Heart left ventricle (tissue), 16 donors: Measurements from ENCODE around the gene TANGO6. TPM values are rescaled to one million over a fixed set of nuclear protein-coding genes. Genes with fewer than 3 reads are reported as not detected.

Source experiments
- ATAC-seq, 4 donors: fragments of 200-7000 bp; cut with Tn5 transposase; one replicate each; pipeline ENCODE4 v1.9.1; 2020 to 2022; ENCODE audit warnings: moderate library complexity in 4 of 4, mild to moderate bottlenecking in 3 of 4, moderate number of reproducible peaks in 1 of 4
- DNase-seq, 5 donors: peaks; one replicate each; pipeline ENCODE4 v3.0.0-alpha.2; 2020
- H3K27ac ChIP-seq, 12 donors: fragments of 200-600 bp; sonication (generic) in 4 of 12; one replicate each; pipeline versions ENCODE4 v1.5.0 to v1.8.0; 2016 to 2022; ENCODE audit warnings: mild to moderate bottlenecking in 2 of 12
- H3K27me3 ChIP-seq, 9 donors: fragments of 200-600 bp; sonication (generic) in 2 of 9; one replicate each; pipeline versions ENCODE4 v1.5.1 to v1.8.0; 2016 to 2022; ENCODE audit warnings: mild to moderate bottlenecking in 3 of 9
- H3K36me3 ChIP-seq, 9 donors: fragments of 200-600 bp; sonication (generic) in 2 of 9; one replicate each; pipeline versions ENCODE4 v1.5.0 to v1.8.0; 2018 to 2022; ENCODE audit warnings: mild to moderate bottlenecking in 2 of 9
- H3K4me1 ChIP-seq, 12 donors: fragments of 200-600 bp; sonication (generic) in 4 of 12; one replicate each; pipeline versions ENCODE4 v1.5.0 to v1.8.0; 2016 to 2022; ENCODE audit warnings: mild to moderate bottlenecking in 3 of 12
- H3K4me3 ChIP-seq, 12 donors: fragments of 200-600 bp; sonication (generic) in 4 of 12; one replicate each; pipeline versions ENCODE4 v1.5.0 to v1.8.0; 2017 to 2022; ENCODE audit warnings: mild to moderate bottlenecking in 9 of 12, moderate library complexity in 4 of 12
- H3K9me3 ChIP-seq, 12 donors: fragments of 200-600 bp; sonication (generic) in 4 of 12; one replicate each; pipeline versions ENCODE4 v1.5.0 to v1.8.0; 2016 to 2022; ENCODE audit warnings: mild to moderate bottlenecking in 1 of 12
- POLR2A ChIP-seq, 2 donors: fragments of 450-650 bp; IDR thresholded peaks; one replicate each; pipeline ENCODE4 v1.6.1; 2017; ENCODE audit warnings: antibody characterized with exemption in 2 of 2, mild to moderate bottlenecking in 2 of 2, moderate library complexity in 2 of 2
- WGBS, 4 donors: extraction: QIAGEN DNeasy Blood & Tissue Kit in 2 of 4; methylation state at CpG; one replicate each; pipeline versions ENCODE4 v1.1.5 to v1.1.7; 2013 to 2018; 5-methylcytosine and 5-hydroxymethylcytosine counted together
- intact Hi-C, 10 donors: fragments of 100-400 bp; cut with DNase I; formaldehyde crosslinking; loops; one replicate each; pipeline versions ENCODE4 v1.11.1 to v1.14.2; 2022
- polyA plus RNA-seq, 2 donors: library from polyadenylated mRNA; stranded (reverse); fragments of 200-250 nt; gene quantifications; one replicate each; pipeline ENCODE4 v1.2.3, GENCODE V29; 2013
- total RNA-seq, 9 donors: library from RNA; depleted of rRNA in 2 of 9; stranded (reverse); fragments of >200 nt in 2 of 9; fragmentation: NEBNext Ultra II Directional in 3 of 9; extraction: Animal tissue kit (Norgen Biotek cat#: 25700) in 3 of 9; gene quantifications; one replicate each; pipeline versions ENCODE4 v1.1.0 to v1.2.4, GENCODE V29; 2016 to 2023
- TF ChIP-seq, protein P1 (sequence below), 12 donors: fragments of 200-600 bp; sonication (generic) in 4 of 12; IDR thresholded peaks; one replicate each; pipeline versions ENCODE4 v1.5.0 to v1.8.0; 2018 to 2022; ENCODE audit warnings: antibody characterized with exemption in 12 of 12, mild to moderate bottlenecking in 5 of 12
- donor health status: ischemic (EF 13 %, LVEDD 7.1; RV severe dilation, severe dysfunction).
- donor health status: healthy with polysubstance abuse.
- donor health status: DM: no; HTN: yes; CAD: no.
- donor health status: DM: no; HTN: no; CAD: no.
- donor health status: ischemic (EF 25% LVEDD 6.9; RV normal size, moderate dysfunction).
- donor health status: ischemic (EF 25% LVEDD 5.7; RV mildly dilated, moderate dysfunction).
- donor health status: healthy.
- donor health status: DM: yes; HTN: yes; CAD: no.
- donor health status: ischemic (EF 35%, LVEDD 5.7; RV mildly dilated, moderate dysfunction).
- donor health status: nonischemic (EF 11% LVEDD 7.7; RV severe dilation, severe dysfunction).
- donor health status: DM: yes; HTN: yes; CAD: no.
- donor health status: PGD.
- donor health status: ischemic (EF 29% LVEDD 5.4; RV normal size, mild dysfunction).
- donor health status: nonischemic (EF 23%, LVEDD 6.1; RV moderate dilation, normal function).

TANGO6 gene
- total and polyA plus RNA-seq, 11 donors, result 1.8 to 14.1 (median 8.8) TPM

DNA sequence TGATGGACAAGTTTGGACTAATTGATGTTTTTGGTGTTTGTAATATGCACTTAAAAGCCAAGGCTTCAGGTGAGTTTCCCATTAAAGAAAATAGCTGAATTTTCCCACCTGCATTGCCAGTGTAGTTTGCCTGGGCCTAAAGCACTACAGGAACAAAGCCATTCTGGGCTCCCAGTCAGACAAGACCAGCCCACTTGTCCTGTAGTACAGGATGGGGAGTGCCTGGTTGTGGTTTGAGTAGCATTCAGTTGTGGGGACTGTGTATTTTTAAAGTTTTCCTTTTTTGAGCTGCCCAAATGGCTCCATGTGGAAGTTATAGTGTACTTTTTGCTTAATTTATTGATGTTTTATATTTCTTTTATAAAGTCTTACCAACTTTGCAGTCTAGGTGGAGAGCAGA is 91.7 kb downstream of the TANGO6 start:
- H3K27me3 ChIP-seq, result no peaks in the 10 kb centered on the region
- no peaks in the 10 kb centered on the region for H3K9me3 ChIP-seq
- DNase-seq (no peak), ATAC-seq (no peak)
- no peak for TF ChIP-seq POLR2A (IDR thresholded peaks at IDR 0.05)
- TF ChIP-seq, protein P1, sequence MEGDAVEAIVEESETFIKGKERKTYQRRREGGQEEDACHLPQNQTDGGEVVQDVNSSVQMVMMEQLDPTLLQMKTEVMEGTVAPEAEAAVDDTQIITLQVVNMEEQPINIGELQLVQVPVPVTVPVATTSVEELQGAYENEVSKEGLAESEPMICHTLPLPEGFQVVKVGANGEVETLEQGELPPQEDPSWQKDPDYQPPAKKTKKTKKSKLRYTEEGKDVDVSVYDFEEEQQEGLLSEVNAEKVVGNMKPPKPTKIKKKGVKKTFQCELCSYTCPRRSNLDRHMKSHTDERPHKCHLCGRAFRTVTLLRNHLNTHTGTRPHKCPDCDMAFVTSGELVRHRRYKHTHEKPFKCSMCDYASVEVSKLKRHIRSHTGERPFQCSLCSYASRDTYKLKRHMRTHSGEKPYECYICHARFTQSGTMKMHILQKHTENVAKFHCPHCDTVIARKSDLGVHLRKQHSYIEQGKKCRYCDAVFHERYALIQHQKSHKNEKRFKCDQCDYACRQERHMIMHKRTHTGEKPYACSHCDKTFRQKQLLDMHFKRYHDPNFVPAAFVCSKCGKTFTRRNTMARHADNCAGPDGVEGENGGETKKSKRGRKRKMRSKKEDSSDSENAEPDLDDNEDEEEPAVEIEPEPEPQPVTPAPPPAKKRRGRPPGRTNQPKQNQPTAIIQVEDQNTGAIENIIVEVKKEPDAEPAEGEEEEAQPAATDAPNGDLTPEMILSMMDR (IDR thresholded peaks at IDR 0.05), result no peak
- H3K27ac ChIP-seq, result no peak overlapping the region
- intact Hi-C loops, result no loop called here
- no peaks in the 10 kb centered on the region for H3K4me1 ChIP-seq
- H3K4me3 ChIP-seq, result no peak overlapping the region
- peaks cover 0 to 34% (median 28%) of the 10 kb centered on the region in 9 donors for H3K36me3 ChIP-seq

DNA sequence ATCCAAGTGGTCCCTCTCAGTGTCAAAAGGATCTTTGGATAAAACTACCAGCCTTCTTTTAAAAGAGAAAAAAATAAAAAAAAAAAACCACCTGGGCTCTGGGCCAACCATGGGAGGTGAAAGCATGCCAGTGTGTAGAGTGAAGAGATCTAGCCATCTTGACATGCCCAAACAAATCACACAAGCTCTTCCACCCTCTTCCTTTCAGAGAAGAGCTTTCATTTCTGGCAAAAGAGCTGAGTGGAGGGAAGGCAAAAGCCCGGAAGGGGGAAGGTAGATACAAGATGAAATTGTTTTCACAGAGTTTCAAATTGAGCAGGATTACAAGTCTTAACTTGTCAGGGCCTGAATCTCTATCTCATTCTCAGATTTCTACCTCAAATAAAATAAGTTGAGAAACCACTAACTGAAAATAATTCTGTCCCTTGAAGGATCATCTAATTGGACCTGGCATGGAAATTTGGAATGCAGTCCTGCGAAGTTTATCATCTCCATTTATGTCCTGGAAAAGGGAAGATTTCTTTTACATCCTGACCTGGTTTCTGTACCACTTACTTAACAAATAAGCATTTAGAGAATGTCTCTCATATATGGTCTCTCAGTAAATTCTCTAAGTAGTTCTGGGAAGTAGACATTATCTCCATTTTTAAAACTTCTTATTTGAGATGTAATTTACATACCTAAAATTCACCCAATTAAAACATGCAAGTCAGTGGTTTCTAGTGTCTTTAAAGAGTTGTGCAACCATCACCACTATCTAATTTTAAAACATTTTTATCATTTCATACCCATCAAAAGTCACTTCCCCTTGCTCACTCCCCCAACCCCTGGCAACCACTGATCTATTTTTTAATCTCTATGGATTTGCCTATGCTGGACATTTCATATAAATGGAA is 93.7 kb downstream of the TANGO6 start:
- DNase-seq (no peak), ATAC-seq (no peak)
- Histone ChIP-seq H3K9me3 (no peaks in the 10 kb centered on the region), H3K36me3 (peaks cover 0 to 18% (median 9%) of the 10 kb centered on the region in 9 donors), H3K4me3 (no peak overlapping the region), H3K27ac (no peak overlapping the region), H3K27me3 (no peaks in the 10 kb centered on the region), H3K4me1 (no peaks in the 10 kb centered on the region)
- WGBS, 4 donors, result 78 to 92% (median 87%) methylated on average over 2 of the region's 2 CpGs
- TF ChIP-seq, protein P1 (IDR thresholded peaks at IDR 0.05), result no peak
- TF ChIP-seq POLR2A (IDR thresholded peaks at IDR 0.05), result no peak
- intact Hi-C loops, result no loop called here

DNA sequence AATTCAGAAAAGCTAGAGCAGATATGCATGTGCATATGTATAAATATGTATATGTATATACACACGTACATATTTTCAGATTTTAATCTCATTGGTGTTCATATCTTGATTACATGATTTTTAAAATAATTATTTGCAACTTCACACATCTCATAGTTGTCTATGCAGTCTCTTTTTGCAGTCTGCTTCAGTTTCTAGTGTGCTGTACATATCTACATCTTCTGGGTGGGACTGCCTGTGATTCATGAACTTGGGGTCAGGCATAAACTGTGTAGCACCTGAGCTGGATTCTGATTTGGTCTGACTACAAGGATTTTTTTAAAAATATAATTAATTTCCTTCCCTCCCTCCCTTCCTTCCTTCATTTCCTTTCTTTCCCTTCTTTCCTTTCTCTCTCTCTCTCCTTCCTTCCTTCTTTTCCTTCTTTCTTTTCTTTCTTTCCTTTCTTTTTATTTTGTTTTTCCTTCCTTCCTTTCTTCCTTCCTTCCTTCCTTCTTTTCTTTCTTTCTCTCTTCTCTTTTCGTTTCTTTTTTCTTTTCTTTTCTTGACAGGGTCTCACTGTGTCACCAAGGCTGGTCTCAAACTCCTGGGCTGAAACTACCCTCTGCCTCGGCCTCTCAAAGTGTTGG is 96.5 kb downstream of the TANGO6 start:
- DNase-seq (no peak), ATAC-seq (no peak)
- WGBS, 4 donors, result 81 to 90% (median 86%) methylated on average over 3 of the region's 3 CpGs
- H3K9me3 ChIP-seq, result peaks cover 0 to 9% (median 0%) of the 10 kb centered on the region in 12 donors
- H3K4me1 ChIP-seq, result no peaks in the 10 kb centered on the region
- H3K27me3 ChIP-seq, result no peaks in the 10 kb centered on the region
- no peak for TF ChIP-seq POLR2A (IDR thresholded peaks at IDR 0.05)
- TF ChIP-seq, protein P1 (IDR thresholded peaks at IDR 0.05), result no peak
- H3K4me3 ChIP-seq, result no peak overlapping the region
- H3K36me3 ChIP-seq, result peaks cover 0 to 15% (median 0%) of the 10 kb centered on the region in 9 donors
- intact Hi-C loops, result no loop called here
- H3K27ac ChIP-seq, result no peak overlapping the region

DNA sequence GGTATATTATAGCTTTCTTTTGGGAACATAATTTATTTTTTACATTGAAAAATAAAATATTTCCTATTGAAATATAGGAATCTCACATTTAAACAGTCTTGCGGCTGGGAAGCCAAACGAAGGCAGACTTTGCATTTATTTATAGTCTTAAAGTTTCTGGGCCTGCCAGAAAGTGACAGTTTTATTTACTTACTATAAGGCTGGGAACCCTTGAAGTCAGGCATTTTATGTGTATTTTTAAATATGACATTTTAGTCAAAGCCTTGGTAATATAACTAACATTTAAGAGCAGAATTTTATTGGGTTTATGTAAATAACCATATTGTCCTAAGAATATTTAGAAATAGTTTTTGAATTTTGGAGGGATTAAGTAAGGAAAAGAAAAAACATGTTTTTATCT is 97.5 kb downstream of the TANGO6 start:
- 89 to 96% (median 94%) methylated on average over 2 of the region's 2 CpGs for WGBS, 4 donors
- Histone ChIP-seq H3K27me3 (no peaks in the 10 kb centered on the region), H3K36me3 (peaks cover 0 to 17% (median 0%) of the 10 kb centered on the region in 9 donors), H3K9me3 (peaks cover 0 to 14% (median 0%) of the 10 kb centered on the region in 12 donors), H3K4me3 (no peak overlapping the region), H3K4me1 (no peaks in the 10 kb centered on the region), H3K27ac (no peak overlapping the region)
- TF ChIP-seq, protein P1 (IDR thresholded peaks at IDR 0.05), result no peak
- no peak for TF ChIP-seq POLR2A (IDR thresholded peaks at IDR 0.05)
- DNase-seq (no peak), ATAC-seq (no peak)
- intact Hi-C loops, result no loop called here
